Head of caudate nucleus (tissue), 42 donors: ENCODE data around the gene CPA4.
A peak's percentile ranks its signal among the peaks of the same experiment; 100 is the strongest.
"Not testable (repeated sequence)": the region's sequence is repeated elsewhere in the genome, so short reads cannot be mapped to it uniquely, and the experiment has no call there.

Experiments
- DNase-seq, 42 donors: peaks; one replicate each; pipeline versions ENCODE4 v3.0.0 to v3.0.0-alpha.2; 2020 to 2021; ENCODE audit warnings: mixed read lengths in 7 of 42
- intact Hi-C: fragments of 100-400 bp; cut with DNase I; formaldehyde crosslinking; loops from one replicate; pipeline ENCODE4 v1.15.0; 2022

Gene CPA4, protein sequence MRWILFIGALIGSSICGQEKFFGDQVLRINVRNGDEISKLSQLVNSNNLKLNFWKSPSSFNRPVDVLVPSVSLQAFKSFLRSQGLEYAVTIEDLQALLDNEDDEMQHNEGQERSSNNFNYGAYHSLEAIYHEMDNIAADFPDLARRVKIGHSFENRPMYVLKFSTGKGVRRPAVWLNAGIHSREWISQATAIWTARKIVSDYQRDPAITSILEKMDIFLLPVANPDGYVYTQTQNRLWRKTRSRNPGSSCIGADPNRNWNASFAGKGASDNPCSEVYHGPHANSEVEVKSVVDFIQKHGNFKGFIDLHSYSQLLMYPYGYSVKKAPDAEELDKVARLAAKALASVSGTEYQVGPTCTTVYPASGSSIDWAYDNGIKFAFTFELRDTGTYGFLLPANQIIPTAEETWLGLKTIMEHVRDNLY

DNA sequence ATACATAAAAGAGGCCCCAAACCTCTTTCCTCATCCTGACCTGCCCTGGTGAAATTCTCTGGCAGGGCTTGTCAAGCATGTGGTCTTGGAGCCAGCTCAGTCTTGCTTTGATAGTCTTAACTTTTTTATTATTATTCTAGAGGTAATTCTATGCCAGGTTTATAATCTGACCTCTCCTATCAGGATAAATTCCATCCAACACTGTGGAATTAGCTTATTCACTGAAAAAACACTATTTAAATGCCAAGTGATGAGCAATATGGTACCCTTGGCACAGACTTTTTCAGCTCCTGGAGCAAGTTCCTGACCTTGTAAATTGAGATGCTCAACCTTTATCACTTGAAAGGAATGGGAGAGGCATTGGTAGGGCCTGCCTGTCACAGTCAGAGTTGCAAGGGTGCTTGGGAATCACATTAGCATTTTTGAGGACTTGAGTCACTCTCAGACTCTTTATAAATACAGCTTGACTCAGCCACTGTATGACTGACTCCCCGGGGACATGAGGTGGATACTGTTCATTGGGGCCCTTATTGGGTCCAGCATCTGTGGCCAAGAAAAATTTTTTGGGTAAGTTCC is at the start of gene CPA4:
Gene CPA4 (plus strand): TSS at position 480 of the 576 bp plus-strand sequence. CDS start 20 bp downstream, at position 500.
- DNase-seq = no peak
- intact Hi-C loops = no loop called here

DNA sequence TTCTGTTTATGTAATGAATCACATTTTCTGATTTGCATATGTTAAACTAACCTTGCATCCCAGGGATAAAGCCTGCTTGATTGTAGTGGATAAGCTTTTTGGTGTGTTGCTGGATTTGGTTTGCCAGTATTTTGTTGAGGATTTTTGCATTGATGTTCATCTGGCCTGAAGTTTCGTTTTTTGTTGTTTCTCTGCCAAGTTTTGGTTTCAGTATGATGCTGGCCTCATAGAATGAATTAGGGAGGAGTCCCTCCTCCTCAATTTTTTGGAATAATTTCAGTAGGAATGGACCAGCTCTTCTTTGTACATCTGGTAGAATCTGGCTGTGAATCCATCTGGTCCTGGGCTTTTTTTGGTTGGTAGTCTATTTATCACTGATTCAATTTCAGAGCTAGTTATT is 49.5 kb upstream of the CPA4 start:
- DNase-seq, intact Hi-C loops: not testable (repeated sequence)

DNA sequence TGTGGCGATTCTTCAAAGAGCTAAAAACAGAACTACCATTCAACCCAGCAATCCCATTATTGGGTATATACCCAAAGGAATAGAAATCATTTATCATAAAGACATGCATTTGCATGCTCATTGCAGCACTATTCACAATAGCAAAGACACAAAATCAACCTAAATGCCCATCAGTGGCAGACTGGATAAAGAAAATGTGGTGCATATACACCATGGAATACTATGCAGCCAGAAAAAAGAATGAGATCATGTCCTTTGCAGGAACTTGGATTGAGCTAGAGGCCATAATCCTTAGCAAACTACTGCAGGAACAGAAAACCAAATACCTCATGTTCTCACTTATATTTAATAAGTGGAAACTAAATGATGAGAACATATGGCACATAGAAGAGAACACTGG is 46.5 kb upstream of the CPA4 start:
- DNase-seq, intact Hi-C loops: not testable (repeated sequence)

DNA sequence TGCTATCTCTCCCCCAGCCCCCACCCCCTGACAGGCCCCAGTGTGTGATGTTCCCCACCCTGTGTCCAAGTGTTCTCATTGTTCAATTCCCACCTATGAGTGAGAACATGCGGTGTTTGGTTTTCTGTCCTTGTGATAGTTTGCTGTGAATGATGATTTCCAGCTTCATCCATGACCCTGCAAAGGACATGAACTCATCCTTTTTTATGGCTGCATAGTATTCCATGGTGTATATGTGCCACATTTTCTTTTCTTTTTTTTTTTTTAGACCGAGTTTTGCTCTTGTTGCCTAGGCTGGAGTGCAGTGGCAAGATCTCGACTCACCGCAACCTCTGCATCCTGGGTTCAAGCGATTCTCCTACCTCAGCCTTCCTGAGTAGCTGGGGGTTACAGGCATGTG is 44.1 kb upstream of the CPA4 start:
- DNase-seq, intact Hi-C loops: not testable (repeated sequence)

DNA sequence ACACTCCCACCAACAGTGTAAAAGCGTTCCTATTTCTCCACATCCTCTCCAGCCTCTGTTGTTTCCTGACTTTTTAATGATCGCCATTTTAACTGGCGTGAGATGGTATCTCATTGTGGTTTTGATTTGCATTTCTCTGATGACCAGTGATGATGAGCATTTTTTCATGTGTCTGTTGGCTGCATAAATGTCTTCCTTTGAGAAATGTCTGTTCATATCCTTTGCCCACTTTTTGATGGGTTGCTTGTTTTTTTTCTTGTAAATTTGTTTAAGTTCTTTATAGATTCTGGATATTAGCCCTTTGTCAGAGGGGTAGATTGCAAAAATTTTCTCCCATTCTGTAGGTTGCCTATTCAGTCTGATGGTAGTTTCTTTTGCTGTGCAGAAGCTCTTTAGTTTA is 43.3 kb upstream of the CPA4 start:
- DNase-seq, intact Hi-C loops: not testable (repeated sequence)

DNA sequence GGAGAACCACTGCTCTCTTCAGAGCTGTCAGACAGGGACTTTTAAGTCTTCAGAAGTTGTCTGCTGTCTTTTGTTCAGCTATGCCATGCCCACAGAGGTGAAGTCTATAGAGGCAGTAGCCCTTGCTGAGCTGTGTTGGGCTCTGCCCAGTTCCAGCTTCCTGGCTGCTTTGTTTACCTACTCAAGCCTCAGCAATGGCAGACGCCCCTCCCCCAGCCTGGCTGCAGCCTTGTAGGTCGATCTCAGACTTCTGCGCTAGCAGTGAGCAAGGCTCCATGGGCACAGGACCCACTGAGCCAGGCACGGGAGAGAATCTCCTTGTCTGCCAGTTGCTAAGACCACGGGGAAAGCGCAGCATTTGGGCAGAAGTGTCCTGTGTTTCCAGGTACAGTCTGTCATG is 38.4 kb upstream of the CPA4 start:
- intact Hi-C loops = no loop called here
- no peak for DNase-seq

DNA sequence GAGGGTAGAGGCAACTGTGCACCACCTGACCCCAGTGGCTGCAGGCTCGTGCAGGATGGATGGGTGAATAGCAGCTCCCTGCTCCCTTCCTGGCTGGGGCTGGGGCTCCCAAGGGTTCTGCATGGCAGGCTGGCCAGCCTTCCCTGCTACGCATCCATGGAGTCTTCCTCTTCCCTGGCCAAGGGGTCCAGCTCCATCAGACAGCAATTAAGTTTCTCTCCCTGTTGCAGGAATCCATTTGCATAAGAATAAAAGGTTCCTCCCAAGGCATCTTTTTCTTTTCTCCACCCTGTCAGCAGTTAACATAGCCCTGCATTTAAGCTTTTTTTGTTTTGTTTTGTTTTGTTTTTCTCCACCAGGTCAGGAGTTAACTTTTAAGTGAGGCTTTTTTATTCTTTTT is 36.3 kb upstream of the CPA4 start:
- intact Hi-C loops = no loop called here

DNA sequence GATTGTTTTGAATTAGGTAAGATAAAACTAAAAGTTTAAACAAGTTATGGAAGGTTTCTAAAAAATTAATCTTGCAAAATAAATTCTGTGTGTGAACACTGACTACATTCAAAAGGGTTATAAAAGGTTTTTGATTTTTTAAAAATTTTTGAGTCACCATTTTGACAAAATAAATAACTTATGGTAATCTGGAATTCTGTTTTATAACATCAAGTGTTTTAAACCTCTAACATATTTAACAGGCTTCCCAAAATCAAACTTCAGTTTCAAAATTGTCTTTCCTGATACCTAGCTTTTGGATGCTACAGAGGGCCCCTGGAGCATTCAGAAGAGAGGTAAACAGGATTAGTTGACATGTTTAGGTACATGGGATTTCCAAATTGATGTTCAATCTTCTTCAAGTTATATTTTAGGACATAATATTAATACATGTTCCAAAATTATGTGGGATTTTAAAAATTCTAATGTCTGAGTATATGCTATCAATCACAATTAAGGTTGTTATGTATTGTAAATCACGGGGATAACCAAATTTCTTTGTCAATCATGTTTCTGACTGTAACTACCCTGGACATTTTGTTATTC is 34.4 kb upstream of the CPA4 start:
- intact Hi-C loops = no loop called here
- DNase-seq = no peak

More for the DNA sequence above, 36.3 kb upstream of the CPA4 start:
- DNase-seq = no peak

DNA sequence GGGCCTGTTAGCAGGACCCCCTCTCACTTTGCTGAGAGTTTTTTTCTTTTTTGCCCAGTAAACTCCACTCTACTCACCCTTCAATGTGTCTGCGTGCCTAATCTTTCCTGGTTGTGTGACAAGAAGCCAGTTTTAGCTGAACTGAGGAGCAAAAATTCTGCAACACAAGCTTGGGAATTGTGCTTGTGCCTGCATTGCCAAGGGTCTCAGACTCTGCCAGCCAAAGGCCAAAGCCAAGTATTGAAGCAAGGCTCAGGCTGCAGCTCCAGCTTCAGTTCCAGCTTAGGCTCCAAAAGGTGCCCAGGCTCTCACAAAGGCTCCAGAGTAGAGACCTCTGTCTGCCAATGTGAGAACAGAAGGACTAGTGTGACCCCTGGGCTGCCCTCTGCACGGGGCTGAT is 30.5 kb upstream of the CPA4 start:
- DNase-seq = peak in 13 of 42 donors; percentile 4 to 44 (median 25)
- intact Hi-C loops = no loop called here

DNA sequence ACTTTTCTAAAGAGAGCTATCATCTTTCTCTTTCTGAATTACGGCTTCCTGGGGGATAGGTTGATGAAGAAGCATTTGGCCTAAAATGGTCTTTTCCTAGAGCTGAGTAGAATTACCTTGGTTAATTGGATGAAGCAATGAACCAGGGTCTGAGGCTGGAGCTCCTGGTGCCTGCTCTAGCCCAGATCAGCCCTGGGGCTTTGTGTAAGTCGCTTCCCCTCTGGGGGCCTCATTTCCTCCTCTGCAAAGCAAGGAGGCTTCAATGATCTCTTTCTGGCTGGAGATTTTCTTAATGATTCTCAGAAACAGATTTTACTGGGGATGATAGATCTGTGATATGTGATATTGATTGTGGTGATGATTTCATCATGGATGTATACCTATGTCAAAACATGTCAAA is 29.8 kb upstream of the CPA4 start:
- no peak for DNase-seq
- intact Hi-C loops = no loop called here

DNA sequence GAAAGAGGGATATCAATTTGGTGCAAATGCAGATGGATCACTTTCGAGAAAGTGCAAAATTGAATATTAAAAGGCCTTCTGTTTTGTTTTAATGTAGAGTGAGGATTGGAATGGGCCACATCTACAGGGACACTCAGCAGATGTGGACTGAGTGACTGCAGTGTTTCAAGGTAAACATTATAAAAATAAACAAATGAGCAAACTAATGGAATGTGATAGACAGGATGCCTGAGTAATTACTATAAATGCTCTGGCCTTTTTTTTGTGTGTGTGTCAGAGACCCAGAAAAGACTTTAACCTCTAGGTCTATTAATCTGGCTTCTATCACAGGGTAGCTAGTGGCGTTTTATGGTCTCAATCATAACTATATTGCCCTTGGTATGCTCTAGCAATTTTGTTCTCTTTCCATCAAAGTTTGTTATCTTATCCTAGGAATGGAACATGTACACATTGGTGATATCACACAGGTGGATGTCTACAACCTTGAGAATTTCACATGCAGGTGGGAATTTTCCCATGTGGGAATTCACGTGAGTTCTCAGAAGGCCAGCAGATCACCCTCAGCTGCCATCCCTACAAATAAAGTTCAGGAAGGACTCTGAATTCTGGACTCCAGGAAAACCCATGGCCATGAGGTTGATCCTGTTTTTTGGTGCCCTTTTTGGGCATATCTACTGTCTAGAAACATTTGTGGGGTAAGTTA is 26.6 kb upstream of the CPA4 start, which contains the start of gene CPA2:
Gene CPA2 (plus strand): TSS at position 606 of the 703 bp plus-strand sequence. CDS start 19 bp downstream, at position 625.
- DNase-seq = no peak
- intact Hi-C loops = no loop called here

DNA sequence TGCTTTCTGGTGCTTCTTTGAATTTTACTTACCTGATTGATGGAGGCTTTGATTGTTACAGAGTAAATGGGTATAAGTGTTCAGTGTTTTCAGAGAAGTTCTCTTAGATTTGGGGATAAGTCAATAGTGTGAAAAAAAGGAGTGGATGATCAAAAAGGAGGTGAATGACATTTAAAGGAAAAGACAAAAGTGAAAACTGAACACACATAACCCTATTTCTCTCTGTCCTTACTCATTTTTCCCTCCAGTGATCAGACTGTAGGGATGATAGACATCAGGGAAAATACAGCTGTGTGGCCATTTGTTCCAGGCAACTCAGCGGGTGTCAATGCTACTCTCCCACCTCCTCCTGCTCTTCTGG is 26.0 kb upstream of the CPA4 start:
- no peak for DNase-seq
- intact Hi-C loops = no loop called here

DNA sequence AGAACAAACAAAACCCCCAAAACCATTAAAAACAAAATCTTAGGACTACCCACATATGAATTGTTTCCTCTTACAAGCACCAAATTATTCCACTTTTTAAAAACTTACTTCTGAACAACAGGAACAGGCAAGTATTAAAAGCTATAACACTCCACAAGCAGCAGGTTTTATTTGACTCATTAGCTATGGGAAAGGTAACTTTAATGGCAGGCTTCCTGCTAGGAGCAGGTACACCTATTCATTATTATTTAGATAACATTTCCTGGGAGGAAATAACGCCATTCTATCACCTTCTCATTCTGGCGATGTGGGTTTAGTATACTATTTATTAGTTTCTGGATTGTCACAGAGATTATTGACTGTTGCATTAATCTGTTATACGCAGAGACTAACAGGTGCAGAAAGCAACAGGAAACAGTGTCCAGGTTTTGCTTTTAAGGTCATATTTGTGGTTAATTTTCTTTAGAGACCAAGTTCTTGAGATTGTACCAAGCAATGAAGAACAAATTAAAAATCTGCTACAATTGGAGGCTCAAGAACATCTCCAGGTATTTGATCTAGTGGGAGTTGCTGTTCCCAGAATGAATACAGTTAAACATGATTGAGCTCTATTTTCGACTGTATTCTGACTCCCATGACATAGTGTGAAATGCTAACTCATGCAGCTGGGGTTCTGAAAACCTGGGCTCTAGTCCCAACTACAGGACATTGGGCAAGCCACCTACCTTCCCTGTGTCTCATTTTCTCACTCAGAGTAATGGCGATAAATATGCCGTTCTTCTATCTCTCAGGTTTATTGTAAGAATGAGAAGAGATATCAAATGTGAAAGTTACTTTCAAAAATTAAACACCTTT is 24.3 kb upstream of the CPA4 start:
- intact Hi-C loops = no loop called here
- no peak for DNase-seq

DNA sequence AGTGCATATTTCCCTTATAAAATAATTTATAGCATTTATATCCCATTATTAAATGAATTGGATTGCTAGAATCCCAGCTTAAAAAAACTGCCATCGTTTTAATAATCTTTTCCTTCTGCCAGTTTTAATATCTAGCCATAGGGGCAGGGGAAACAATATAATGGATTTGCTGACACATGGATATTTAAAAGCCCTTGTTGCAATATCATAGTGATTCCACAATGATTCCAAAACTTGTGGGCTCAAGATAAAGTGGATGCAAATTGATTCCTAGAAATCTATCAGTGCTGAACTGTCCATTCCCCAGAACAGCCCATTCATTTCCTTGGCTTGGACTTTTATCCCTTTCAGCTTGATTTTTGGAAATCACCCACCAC is 23.7 kb upstream of the CPA4 start:
- DNase-seq = no peak
- intact Hi-C loops = no loop called here

DNA sequence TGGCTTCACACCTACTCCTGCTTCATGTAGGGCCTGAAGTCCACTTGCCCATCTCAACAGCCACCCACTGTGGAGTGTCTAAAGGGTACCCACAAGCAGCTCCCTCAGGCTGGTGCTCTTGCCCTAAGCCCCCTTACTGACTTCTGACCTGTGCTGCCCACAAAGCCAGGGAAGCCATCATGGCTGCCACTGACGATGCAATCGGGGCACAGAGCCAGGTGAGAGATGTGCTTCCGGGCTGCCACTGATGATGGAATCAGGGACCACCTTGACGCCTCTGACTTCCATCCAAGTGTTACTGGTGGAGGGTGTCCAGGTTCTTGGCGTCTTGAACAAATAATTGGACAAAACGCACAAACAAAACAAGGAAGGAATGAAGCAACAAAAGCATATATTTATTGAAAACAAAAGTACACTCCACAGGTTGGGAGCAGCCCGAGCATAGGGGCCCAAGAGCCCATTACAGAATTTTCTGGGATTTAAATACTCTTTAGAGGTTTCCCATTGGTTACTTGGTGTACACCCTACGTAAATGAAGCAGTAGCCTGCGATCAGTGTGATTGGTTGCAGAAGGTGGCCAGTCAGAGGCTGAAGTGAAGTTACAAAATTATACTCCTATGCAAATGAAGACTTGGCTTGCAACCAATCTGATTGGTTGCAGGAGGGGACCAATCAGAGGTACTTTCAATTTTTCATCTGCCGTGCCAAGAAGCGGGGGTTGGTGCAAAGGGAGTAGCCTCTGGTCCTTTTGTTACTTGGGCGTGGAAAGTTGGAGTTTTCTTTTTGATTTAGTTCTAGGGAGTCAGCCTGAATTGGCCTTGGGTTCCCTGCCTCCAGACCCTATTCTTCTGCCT is 21.8 kb upstream of the CPA4 start:
- intact Hi-C loops = loop anchor here (10.0 kb wide), 1 partner anchor 214 kb away; no protein-coding TSS in a partner anchor
- DNase-seq = no peak

DNA sequence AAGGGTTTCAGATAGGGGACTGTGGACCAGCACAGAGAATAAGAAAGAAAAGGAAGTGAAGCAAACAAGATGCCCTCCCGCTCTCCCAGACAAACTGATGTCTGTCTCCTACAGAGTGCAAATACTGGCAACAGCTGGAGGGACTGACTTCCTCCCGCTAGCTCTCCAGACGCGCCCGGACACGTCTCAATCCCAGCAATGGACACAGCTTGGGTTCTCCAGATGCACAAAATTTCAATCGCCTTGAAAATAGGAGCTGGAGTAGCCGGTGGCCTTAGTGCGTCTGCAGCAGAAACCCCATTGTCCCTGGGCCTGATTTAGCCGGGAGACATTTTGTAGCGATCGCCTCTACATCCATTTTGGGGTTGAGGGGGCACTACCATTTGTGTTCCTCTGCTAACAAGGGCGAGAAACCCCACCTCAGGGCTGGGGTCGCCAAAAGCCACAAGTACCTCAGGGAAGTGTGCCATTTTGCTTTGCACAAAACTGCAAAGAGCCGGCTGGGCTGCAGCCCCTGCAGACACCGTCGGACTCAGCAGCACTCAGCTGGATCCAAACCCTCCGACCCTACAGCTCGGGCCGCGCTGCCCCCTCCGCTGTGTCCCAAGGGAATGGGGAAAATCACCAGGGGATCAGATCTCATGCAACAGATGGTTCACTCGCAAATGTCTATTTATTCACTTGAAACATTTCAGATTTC is 20.4 kb upstream of the CPA4 start:
- intact Hi-C loops = loop anchor here (10.0 kb wide), 1 partner anchor 212 kb away; no protein-coding TSS in a partner anchor

More for the DNA sequence above, 20.4 kb upstream of the CPA4 start:
- DNase-seq = peak in 18 of 42 donors; percentile 3 to 59 (median 26)
